Skin of body (tissue), 2 donors: ENCODE measurements around the gene XDH. TPM values are rescaled to one million over a fixed set of nuclear protein-coding genes. Genes with fewer than 3 reads are reported as not detected.

Source experiments
- DNase-seq: peaks from one replicate; lab custom pipeline; 2025; lab: John Stamatoyannopoulos, UW
- total RNA-seq: library from RNA; depleted of rRNA; stranded (reverse); fragments of >200 nt; gene quantifications from one replicate; pipeline ENCODE4 v1.2.3, GENCODE V29; 2014

XDH gene
- total RNA-seq, result 1.7 TPM

DNA sequence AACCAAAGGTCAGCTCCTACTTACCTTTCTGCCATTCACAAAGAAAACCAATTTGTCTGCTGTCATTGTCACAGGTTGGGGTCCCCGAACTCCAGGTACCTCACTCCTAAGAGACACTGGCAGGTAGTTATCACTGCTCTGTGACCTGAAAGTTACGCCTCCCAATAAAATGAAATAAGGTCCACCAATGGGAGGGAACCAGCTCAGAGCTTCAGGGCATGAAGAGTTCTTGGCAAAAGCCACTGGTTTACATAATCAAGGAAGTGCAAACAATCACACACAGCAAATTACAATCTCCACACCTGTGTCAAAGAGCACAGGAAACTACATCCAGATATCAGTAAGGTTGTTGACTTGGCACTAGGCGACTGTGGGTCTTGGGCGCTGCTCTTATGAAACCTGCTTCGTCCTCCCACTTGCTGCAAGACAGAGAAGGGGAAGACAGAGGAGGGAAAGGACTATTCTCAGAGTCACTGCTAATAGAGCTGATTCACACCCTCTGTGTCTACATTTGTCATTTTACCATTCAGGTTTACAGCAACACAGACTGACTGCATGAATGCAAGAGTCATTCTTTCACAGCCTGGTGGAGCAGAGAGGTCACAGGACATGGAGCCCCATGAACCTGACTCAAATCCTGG lies at the start of gene XDH:
XDH (minus strand) TSS at position 142 of the 641 bp plus-strand sequence; CDS start at position 66, 76 bp downstream.
- DNase-seq, result no peak

DNA sequence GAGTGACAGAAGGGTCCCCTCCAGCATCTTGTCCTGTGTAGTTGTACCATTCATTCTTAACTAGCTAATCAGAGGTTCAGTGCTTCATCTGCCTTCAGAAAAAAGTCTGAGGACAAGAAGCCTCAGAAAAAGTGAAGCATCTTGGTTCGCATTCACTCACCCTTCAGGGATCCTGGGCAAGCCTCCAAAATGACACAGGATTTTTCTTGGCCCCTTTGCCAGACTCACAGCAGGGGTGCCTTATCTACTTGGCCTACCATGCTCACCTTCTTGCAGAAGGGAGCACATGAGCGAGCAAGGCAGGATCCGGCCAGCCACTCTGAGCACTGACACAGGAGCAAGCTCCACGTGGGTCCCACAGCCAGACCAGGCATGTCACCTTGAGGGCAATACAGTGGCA lies 43.1 kb upstream of the XDH start:
- DNase-seq, result no peak

DNA sequence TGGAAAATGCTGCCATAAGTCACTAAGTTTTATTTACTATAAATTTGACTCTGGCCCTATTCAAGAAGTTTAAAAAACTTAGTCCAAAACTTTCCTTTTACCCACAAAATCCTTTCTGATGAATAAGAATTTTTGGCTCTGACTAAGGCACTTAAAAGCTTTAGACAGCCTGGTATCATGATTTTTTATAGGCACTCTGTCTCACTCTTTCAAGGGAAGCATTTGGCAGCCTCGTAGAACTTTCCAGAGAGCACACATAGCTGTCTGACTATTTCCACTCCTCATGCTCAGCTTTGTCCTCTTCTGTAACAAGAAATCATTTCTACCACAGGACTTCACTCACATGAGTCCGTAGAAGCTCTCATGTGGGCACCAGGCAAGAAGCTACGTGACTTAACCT lies 32.3 kb upstream of the XDH start:
- no peak for DNase-seq

DNA sequence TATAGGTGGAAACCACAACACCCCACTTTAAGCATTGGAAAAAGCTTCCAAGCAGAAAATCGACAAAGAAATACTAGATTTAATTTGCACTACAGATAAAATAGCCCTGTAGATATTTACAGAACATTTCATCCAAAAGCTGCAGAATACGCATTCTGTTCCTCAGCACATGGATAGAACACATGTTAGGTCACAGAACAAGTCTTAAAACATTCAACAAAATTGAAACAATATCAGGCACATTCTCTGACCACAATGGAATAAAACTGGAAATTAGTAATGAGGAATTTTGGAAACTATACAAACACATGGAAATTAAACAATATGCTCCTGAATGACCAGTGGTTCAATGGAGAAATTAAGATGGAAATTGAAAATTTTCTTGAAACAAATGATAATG lies 27.8 kb upstream of the XDH start:
- no peak for DNase-seq

DNA sequence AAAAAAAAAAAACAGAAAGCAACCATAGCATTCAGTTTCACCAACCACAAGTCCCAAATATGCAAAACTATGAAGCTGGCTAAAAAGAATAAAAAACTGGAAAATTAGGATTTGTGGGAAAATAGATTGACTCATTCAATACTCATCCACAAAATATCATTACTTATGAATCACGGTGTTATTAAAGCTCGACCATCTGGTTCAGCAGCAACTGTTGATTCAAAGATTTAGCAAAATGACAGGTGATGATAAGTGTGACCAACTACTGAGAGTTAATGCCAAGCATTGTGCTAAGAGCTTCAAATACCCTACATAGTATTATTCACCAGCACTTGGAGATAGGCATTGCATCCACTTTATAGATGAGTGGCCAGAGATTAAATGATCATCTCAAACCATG lies 26.2 kb upstream of the XDH start:
- DNase-seq, result no peak

DNA sequence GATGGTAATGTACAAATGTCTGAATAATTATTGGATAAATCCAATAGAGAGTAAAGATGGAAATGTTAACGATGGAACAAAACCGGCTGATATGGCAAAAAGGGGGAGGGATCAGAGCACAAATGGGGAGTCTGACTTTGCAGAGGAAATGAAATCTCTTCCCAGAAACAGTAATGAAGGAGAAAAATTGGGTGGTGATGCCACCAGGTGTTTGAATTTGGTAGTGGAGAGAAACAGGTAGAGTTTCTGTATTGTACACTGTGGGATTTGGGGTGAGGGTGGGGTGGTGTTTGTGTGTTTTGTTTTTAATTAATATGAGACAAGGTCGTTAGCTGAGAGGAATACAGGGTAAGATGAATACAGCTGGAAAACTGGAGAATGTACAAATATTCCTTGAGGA lies 20.4 kb upstream of the XDH start:
- DNase-seq, result no peak

DNA sequence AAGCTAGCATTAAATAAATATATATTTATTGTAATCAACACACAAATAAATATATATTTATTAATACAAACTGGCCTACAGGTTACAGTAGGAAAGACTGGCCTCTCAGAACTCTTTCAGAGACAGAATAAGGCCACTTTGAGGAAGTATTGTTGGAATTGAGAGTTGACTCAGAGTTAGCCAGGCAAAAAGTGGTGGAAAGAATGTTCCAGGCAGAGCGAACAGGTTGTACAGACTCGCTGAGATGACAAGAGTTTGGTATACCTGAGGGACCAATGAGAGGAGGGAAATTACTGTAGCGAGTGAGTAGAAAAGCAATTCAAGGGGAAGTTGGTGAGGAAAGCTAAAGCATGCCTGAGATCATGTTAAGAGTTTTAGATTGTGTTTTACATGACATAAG lies 19.0 kb upstream of the XDH start:
- DNase-seq, result no peak

DNA sequence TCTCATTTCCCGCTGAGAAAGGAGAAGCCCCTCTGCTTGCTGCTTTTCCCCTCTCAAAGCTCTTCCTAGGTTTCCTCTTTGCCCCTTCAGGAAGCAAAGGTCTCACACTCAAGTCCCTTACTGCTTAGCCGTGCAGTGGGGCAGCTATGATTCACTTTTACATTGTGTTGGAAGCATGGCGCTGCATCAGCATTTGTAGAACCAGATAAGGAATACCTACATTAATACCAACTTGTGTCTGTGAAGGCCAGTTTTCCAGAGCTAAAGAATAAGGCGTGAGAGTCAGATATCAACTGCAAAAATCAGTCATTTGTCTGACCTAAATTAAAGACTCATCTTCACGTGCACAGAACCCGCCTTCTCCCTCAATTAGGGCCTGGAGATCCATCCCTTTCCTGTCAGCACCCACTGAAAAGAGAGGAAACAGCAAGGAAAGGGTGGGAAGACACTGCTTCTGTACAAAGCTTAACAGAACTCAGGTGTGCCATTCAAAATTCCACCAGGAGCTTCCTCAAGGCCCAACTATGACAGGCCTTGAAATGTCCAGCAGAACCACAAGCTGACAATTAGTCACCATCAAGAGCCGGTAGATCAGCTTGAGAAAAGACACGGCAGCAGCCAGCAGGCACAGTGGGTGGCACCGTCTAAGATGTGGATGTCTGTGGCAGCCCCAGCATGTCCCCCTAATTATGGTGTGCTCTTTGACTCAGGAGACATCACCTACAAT lies 16.1 kb upstream of the XDH start:
- DNase-seq, result no peak

DNA sequence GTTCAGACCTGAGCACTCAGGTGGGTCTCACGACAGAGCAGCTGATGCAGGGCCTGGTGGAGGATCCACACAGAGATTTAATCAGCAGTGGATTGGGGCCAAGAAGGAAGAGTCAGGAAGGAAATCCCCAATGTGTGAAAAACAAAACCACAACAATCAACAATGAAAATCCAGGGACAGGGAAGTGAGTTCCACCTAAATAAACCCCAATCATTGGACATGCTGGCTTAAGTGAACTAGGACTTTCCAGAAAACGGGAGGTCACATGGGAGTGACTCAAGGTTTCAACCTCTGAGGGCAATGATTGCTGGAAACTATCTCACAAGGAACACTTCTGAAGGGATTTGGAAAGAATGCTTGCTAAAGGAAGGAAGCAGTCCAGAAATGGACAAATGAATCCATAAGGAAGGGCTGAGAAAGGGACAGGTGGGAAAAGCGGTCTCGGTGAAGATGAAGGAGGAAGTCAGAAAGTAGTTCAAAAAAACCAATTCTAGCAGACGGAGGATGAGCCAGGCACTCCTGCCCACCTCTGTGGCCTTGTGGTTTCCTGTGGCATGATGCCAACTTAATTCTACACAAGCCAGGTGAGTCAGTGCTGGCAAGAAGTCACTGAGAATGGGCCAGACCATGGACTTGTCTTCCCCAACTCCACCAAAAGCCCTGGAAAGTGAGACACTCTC lies 15.4 kb upstream of the XDH start:
- DNase-seq, result no peak

DNA sequence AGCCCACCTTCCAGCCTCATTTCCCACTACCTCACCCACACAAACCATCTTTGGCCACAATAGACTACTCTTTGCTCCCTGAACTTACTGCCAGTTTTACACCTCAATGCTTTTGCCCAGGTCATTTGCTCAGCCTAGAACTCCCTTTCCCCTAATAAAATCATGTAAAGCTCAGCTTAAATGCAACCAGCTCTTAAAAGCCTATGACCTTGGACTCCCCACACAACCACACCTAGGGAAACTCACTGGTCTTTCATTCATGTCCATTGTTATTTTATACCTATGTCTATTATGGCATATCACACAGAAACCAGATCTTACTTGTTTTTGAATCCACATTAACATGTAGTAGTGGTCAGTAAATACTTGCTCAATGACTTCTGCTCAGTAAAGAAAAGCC lies 14.5 kb upstream of the XDH start:
- DNase-seq, result no peak

DNA sequence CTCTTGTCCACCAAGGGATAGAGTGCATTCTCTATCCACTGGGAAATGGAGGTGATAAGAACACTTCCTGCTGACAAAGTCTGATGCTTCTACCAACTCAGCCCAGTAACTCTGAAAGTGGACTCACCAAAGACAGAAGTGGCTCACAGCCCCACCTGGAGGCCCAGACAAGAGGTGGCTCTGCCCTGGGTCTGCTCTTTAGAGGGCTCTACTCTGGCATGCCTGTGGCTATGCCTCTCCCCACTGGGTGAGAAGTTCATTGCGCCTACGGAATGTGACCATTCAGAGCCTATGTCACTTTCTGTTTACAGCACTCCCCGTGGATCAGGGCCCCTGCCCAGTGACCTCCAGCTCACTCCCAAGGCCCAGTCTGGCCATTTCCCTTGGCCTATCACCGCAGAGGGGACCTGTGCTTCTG lies 13.5 kb upstream of the XDH start:
- DNase-seq, result no peak

DNA sequence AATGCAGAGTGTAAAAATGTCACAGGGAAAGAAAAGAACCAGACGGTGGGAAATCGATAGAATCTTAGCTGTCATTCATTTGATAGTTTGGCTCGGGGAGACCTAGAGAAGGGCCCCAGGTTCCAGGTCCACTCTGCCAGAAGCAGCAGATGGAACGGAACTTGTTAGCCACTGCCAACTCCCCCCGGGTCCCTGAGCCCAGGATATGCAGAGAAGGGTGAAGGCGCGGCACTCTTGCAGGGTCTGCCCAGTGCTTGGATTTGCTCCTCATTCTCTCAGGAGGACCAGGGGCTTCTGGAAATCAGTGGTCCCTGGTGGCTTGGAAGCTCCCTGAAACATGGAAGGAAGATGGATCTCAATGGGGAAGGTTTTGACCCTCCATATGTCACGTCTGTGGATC lies 11.6 kb upstream of the XDH start:
- no peak for DNase-seq

DNA sequence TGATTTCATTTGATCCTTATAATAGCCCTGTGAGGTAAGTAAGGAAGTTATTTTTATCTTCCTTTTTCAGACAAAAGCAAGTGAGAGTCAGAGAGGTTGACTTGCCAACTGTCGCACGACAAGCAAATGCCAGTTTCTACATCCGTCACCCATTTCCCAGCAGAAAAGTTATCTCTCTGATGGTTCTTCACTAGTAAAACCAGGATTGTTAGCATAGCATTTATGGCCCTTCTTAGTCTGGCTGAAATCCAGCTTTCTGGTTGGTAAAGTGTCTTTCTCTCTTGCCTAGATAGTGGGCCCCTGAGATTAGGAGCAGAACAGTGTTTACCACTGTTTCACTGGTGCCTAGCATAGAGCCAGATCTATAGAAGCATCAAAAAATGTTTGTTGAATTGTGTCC lies 7.1 kb upstream of the XDH start:
- DNase-seq, result no peak

DNA sequence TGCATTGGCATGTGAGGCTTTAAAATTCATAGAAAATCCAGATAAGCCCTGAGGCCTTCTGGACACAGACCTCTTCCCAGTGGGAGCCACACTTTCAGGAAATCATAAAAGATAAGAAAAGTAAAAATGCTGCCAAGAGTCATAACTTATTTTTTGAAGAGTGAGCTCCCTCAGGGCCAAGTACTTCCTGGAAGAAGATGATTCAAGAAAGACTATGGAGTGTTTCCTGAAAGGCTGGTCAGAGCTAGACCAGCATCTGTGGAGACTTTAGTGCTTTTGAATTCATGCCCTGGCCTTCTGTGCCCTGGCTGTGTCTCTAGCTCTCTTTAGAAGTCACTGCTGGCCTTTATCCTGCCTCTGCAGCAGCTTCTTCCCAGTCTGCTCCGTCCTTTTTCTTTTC lies 6.4 kb upstream of the XDH start:
- DNase-seq, result no peak

DNA sequence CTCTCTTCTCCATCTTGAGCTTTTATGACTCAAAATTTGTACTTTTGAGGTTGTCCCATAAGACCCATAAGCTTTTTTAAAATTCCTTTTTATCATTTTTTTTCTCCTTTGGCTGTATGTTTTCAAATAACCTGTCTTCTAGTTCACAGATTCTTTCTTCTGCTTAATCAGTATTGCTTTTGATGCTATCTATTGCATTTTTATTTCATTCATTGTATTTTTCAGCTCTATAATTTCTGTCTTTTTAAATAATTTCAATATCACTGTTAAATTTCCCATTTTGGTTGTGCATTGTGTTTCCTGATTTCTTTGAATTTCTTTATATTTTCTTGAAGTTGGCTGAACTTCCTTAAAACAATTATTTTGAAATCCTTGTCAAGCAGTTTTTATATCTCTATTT lies 4.8 kb upstream of the XDH start:
- no peak for DNase-seq

DNA sequence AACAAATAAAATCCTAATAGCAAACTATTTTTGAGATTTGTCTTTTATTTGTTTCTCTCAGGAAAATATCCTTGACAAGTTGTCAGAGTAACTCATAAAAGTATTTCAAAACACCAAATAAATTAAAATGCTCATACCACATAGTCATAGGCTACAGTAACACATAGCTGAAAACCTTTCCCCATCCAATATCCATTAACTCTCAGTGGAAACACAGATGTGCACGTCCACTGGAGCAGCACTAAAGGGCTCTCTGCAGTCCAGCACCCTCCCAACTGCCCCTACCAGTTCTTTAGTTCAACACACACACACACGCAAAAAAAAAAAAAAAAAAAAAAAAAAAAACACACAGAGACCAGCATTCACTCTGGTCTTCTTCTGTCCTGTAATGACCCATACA lies 879 bp upstream of the XDH start:
- DNase-seq, result no peak

DNA sequence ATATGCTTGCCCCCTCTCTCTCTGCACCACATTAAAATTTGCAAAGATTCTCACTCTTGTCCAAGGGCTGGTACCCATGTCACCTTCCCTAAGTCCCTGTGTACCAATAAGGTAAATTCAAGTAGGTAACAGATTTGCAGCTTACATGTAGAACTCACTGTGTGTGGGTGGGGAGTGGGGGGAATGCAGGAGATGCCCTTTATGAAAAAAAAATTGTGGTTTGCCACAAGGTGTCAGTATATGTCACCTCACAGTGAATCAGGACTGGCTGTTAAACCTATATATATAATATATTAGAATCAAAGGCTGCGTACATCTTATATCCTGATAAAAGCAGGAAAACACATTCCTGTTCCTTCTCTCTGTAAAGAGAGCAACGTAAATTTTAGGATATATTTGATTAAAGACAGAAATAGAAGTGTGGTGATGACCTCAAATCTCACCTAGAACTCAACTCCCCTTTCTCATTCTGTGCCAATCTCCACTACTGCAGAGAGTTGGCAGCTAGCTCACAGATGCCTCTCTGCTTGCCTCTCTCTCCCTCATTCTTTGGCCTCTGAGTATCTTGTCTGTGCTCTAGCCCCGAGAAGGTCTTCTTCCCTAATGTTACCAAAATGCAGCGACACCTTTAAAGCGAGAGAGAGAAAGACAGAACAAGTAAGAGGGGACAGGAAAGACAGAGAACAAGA lies 536 bp downstream of the XDH start:
- no peak for DNase-seq

DNA sequence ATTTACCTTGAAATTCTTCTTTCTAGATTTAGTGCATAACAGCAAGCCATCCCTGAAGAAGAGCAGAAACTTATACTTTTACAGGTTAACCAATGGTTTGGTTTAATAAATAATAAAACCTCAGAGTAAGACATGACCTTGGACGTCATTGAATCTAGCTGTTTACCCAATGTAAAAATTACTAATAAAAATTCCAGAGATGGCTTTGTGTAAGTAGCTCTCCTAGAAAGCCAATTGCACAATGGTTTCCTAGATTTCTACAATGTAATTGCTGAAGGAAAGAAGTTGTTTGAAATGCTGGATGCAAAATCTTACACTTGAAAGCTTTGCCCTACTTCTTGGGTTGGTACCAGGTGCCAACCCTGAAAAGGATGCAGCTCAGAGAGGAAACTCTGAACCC lies 1.5 kb downstream of the XDH start:
- no peak for DNase-seq

DNA sequence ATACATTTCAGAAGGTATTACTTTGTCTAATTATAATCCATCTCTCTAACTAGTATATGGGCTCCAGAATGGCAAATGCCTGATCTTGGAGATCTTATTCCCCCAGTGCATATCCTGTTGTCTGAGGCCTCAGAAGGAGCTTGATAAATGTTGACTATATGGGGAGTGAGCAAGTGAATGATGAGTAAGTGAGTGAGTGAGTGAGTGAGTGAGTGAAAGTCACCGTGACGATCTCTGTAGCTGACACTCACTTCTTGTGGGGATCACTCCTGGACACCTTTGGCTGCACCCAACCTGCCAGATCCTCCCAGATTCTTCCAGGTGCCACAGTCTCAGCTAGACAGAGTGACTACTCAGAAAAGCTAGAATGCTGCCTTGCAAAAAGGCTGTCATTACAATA lies 2.8 kb downstream of the XDH start:
- DNase-seq, result no peak

DNA sequence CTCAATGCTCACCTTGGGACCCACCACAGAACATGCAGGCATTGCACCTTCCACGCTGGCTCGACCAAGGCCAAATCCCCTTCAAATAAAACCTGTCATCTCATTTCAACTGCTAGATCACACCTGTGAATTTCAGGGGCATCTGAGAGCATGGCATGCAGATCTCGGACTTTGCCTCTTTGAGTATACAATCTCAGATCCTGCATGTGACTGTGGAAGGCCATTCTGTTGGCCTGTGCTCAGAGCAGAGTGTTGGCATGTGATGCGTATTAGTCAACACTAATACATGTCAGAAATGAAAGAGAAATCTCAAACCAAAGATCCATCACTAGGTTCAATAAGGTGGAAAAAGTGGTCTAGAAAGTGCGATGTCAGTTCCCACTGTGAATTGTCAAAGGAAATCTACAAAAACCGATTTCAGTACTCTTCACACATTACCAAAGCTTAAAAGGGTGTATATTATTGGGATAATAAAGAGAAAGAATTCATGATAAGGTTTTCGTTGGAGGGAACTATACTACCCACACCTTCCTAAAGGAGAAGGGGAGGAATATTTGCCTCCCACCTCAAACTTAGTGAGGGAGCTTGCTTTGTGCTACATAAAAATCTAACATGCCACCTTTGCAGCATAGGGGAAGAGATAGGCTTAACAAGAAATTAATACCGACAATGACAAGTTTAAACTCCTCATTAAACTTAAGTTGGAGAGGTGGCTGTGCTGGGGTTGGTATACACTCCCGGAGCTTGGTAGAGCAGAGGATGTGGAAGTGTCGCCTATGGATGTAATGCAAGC lies 7.8 kb downstream of the XDH start:
- DNase-seq, result no peak

DNA sequence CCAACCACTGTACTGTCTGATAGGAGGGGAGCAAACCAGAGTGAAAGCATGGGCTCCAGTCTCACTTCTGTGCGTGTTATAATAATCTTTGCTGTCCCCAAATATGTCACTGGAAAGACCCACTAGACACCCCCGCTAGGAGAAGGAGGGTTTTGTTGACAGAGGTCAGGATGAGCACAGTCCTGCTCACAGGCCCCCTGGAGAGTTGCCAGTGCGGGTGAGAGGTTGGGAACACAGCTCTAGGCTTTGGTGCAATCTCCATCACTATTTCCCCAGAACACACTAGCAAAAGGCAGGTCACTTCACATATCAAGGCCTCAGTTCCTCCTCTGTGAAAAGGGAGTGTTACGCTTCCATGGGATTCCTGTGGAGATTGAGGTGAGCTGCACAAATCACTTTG lies 9.7 kb downstream of the XDH start:
- DNase-seq, result no peak

DNA sequence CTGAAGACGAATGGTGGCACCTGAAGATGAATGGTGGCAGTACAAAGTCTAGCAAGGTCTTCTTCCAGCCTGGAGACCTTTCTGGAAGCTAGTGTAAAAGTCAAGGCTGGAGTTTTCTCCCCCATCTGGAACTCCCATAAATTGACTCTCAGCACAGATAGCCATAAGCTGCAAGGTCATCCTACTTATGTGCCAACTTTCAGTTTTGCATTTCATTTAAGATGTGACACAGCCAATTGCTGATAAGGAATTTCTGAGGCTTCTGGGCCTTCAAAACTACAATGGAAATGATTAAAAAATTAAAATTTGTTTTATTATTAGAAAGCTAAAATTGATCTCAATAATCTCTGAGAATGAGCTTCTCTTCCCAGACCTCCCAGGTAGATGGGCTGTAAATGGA lies 10.2 kb downstream of the XDH start:
- no peak for DNase-seq
